GM18505 (cell line): ENCODE data around the gene DDIT3.

Experiments used
- ATAC-seq: cut with Tn5 transposase; IDR thresholded peaks from one replicate; pipeline ENCODE4 v1.9.1; 2021; ENCODE audit not compliant: unreplicated experiment
- POLR2A ChIP-seq: IDR thresholded peaks from 4 replicates; pipeline ENCODE4 v1.6.1; 2011; ENCODE audit warnings: borderline replicate concordance; ENCODE audit not compliant: insufficient read depth, insufficient read length; ENCODE audit errors: extremely low read depth

DDIT3 gene

GRCh38 chr12:57472391-57472790, 47.9 kb downstream of the DDIT3 start:
- ATAC-seq = no peak

GRCh38 chr12:57471661-57472060, 48.7 kb downstream of the DDIT3 start:
- no peak for ATAC-seq

More at GRCh38 chr12:57472391-57472790, 47.9 kb downstream of the DDIT3 start:
- no peak for TF ChIP-seq POLR2A

GRCh38 chr12:57470970-57471656, 49.2 kb downstream of the DDIT3 start:
- no peak for ATAC-seq
- no peak for TF ChIP-seq POLR2A

More at GRCh38 chr12:57471661-57472060, 48.7 kb downstream of the DDIT3 start:
- TF ChIP-seq POLR2A = no peak

GRCh38 chr12:57470286-57470969, 49.9 kb downstream of the DDIT3 start:
- no peak for TF ChIP-seq POLR2A
- no peak for ATAC-seq

- peak; percentile 10 for TF ChIP-seq POLR2A
- no peak for ATAC-seq
These were observed 50.8 kb downstream of the DDIT3 start for GRCh38 chr12:57469296-57470164.

GRCh38 chr12:57467915-57468314, 52.4 kb downstream of the DDIT3 start:
- TF ChIP-seq POLR2A = no peak
- ATAC-seq = no peak

- no peak for TF ChIP-seq POLR2A
These were observed 53.0 kb downstream of the DDIT3 start for GRCh38 chr12:57467212-57467874.

More at GRCh38 chr12:57467212-57467874, 53.0 kb downstream of the DDIT3 start:
- no peak for ATAC-seq
